Activated gamma-delta T cell treated with anti-CD3 and anti-CD28 coated beads, Interleukin-2, amount 50 U/mL, for 16 hours (primary cell): ENCODE measurements around the gene XPO6.
"Not testable (repeated sequence)": the region's sequence is repeated elsewhere in the genome, so short reads cannot be mapped to it uniquely, and the experiment has no call there.

Experiments used
- DNase-seq: peaks from one replicate; pipeline ENCODE4 v3.0.0-alpha.2; 2020; ENCODE audit warnings: low read depth

The XPO6 gene, protein sequence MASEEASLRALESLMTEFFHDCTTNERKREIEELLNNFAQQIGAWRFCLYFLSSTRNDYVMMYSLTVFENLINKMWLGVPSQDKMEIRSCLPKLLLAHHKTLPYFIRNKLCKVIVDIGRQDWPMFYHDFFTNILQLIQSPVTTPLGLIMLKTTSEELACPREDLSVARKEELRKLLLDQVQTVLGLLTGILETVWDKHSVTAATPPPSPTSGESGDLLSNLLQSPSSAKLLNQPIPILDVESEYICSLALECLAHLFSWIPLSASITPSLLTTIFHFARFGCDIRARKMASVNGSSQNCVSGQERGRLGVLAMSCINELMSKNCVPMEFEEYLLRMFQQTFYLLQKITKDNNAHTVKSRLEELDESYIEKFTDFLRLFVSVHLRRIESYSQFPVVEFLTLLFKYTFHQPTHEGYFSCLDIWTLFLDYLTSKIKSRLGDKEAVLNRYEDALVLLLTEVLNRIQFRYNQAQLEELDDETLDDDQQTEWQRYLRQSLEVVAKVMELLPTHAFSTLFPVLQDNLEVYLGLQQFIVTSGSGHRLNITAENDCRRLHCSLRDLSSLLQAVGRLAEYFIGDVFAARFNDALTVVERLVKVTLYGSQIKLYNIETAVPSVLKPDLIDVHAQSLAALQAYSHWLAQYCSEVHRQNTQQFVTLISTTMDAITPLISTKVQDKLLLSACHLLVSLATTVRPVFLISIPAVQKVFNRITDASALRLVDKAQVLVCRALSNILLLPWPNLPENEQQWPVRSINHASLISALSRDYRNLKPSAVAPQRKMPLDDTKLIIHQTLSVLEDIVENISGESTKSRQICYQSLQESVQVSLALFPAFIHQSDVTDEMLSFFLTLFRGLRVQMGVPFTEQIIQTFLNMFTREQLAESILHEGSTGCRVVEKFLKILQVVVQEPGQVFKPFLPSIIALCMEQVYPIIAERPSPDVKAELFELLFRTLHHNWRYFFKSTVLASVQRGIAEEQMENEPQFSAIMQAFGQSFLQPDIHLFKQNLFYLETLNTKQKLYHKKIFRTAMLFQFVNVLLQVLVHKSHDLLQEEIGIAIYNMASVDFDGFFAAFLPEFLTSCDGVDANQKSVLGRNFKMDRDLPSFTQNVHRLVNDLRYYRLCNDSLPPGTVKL

DNA sequence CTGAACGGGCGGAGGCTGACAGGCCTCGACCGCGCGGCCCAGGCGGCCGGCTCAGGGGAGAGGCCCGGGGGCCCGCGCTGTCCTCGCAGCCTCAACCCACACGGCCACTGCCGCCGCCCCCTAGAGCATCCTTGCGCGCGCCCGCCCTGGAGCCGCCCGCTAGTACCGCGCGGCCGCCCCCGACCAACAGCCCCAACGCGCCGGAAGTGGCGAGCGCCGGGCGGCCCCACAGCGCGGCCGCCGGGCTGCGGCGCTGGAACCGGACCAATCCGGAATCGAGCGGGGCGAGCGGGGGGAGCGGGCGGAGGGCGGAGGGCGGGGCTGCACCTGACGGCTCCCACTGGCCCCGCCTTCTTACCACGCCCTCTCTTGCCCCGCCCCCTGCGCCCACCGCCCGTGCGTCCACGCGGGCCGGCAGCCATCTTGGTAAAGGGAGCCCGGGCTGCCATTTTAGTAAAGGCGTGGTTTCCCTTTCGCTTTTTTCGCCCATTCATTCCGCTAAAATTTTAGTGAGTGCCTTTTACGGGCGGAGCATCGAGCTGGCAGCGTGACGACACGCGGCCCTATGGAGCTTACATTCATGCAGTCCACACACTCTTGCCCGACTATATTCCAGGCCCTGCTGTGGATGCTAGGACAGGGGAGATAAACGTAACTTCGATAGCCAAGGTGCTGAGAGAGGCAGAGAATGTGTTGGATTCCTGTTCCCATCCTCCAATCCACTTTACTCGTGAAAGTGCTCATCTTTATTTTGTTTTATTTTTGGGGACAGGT, at the start of gene XPO6:
Gene XPO6, minus strand, starts transcription at position 208 of the 774 bp plus-strand sequence. CDS start 597 bp downstream, outside the sequence.
- DNase-seq, result peak; percentile 99

GRCh38 chr16:28260193-28260592, 48.4 kb upstream of the XPO6 start:
- DNase-seq, result no peak

GRCh38 chr16:28259781-28260150, 48.0 kb upstream of the XPO6 start:
- DNase-seq, result no peak

DNA sequence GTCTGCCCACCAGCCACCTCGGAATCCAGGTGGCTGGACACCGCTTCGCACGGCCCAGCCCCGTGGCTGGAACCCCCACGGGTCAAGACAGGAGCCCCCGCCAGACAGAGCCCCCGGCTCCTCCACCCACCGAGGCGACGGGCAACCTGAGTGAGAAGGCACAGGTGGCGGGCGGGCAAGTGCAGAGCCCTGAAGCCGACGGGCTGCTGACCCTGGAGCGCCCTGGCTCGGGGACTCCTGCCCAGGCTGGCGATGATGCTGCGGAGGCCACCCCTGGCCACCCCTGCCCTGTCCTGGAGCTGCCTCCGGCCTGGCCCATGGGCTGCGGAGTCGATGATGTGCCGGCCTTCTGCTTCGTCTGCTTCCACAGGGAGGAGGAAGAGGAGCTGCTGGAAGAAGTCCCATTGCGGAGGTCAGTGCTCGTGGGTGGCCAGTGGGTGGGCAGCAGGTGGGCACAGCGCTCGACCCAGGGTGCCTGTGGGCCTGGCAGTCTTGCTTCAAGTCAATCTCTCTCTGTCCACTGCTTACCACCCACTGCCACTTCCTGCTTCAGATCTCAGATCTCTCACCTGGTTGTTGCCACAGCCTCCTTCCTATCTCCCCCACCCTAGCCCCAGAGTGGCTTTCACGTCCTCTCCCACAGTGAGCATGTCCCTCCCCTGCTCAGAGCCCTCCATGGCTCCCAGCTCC, 47.5 kb upstream of the XPO6 start:
- no peak for DNase-seq

GRCh38 chr16:28258567-28258966, 46.8 kb upstream of the XPO6 start:
- no peak for DNase-seq

GRCh38 chr16:28257256-28257655, 45.5 kb upstream of the XPO6 start:
- no peak for DNase-seq

- DNase-seq, result no peak
Observed at GRCh38 chr16:28255838-28256237, 44.1 kb upstream of the XPO6 start.

GRCh38 chr16:28254158-28254557, 42.4 kb upstream of the XPO6 start:
- no peak for DNase-seq

- no peak for DNase-seq
Observed at GRCh38 chr16:28250999-28251398, 39.2 kb upstream of the XPO6 start.

DNA sequence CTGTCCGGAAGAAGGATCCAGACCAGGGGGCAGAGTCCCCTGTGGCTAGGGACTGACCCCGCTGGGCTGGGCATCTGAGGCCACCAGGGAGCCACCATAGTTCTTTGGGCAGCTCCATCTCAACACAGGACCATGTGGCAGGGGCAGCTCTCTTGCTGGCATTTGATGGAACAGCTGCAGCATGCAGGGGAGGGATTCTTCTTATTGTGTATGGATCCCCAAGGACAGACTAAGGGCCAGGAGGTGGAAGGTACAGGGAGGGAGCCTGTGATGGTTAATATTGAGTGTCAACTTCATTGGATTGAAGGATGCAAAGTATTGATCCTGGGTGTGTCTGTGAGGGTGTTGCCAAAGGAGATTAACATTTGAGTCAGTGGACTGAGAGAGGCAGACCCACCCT, 37.7 kb upstream of the XPO6 start:
- DNase-seq, result not testable (repeated sequence)

- DNase-seq, result no peak
Observed at GRCh38 chr16:28241924-28242323, 30.2 kb upstream of the XPO6 start.

- no peak for DNase-seq
Observed at GRCh38 chr16:28237754-28238357, 26.1 kb upstream of the XPO6 start.

DNA sequence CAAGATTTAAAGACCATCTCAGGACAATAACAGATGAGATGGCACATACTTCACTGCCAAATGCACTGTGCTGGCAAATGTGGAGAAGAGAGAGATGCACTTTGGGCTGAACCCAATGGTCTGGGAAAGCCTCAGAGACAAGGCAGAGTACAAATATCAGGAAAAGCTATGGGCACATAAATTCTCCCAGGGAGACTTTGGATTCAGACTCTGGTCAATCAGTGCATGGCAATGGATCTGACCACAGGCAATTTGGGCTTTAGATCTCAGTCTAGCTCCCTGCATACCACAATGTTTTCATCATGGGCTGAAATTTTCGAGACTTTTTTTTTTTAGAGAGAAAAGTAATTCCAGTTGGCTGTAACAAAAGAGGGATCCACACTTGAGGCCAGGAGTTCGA, 20.0 kb upstream of the XPO6 start:
- DNase-seq, result no peak

GRCh38 chr16:28223909-28224308, 12.1 kb upstream of the XPO6 start:
- DNase-seq, result not testable (repeated sequence)

DNA sequence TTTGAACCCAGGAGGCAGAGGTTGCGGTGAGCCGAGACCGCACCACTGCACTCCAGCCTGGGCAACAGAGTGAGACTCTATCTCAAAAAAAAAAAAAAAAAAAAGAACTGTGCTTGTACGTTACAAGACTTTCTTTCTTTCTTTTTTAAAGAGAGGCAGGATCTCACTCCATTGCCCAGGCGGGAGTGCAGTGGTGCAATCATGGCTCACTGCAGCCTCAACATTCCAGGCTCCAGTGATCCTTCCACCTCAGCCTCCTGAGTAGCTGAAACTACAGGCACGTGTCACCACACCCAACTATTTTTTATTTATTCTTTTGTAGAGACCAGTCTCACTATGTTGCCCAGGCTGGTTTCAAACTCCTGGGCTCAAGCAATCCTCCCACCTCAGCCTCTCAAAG, 8.0 kb upstream of the XPO6 start:
- DNase-seq, result not testable (repeated sequence)

DNA sequence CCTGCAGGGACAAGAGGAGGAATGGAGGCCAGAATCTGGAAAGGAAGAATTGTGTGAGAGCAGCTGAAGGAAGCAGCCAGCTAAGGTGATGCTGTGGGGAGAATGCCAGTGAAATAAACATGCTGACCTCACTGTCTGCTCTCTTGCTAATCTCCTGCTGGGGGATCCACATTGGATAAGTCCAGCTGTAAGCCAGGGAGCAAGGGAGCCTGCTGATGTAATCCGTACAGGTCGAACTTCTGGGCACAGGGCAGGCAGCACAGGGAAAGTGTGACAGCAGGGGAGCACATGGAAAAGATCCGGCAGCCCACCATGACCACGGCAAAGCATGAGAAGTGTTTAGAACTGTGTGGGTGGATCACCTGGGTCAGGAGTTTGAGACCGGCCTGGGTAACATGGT, 7.5 kb upstream of the XPO6 start:
- DNase-seq, result no peak

- peak; percentile 33 for DNase-seq
Observed at GRCh38 chr16:28218109-28218508, 6.3 kb upstream of the XPO6 start.

DNA sequence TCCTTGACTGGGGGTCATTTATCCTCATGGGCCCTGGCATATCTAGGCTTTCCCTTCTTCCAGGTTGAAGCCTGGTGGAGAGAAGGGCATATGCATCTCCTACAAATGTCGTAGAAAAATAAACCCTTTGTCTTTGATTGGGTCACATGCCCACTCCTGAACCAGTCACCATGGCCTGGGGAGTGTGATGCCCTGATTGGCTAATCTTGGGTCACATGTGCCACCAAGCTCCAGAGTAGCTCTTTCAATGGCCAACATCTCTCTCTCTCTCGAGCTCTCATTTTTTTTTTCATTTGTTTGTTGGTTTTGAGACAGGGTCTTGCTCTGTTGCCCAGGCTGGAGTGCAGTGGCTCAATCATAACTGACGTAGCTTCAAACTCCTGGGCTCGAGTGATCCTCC, 5.6 kb upstream of the XPO6 start:
- DNase-seq, result no peak

- no peak for DNase-seq
Observed at GRCh38 chr16:28213396-28213795, 1.6 kb upstream of the XPO6 start.

- DNase-seq, result no peak
Observed at GRCh38 chr16:28212532-28212873, 738 bp upstream of the XPO6 start.
